ENCODE measurements around the gene XYLT1.

DNA sequence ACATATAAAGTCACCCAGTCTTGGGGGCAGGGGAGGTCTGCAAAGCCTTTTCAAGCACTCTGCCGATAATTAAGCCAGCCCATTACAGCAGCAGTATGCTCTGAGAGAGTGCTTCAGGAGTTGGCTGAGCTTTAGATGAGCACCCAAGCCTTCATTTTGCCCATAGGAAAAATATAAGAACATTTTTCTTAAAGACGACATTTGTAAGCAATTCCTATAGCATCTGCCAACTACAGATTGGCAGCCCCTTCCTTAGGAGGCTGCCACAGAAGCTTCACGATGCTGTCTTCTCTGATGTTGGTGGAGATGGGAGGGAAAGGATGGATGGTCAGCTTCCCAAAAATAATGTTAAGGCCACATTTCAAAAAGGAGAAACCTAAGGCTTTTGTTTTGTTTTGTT lies 367.5 kb downstream of the XYLT1 start:
- no peak for TF ChIP-seq REST (IDR thresholded peaks at IDR 0.05; ENCODE audit: low read depth, low read length)
- no peak for TF ChIP-seq POLR2AphosphoS5 (IDR thresholded peaks at IDR 0.05; ENCODE audit: low read depth, low read length)
- no peak for TF ChIP-seq CTCF (IDR thresholded peaks at IDR 0.05)

Data from SK-N-SH (cell line).